Heart right ventricle (tissue), 16 donors: Measurements from ENCODE around the gene LENG9. TPM values are rescaled to one million over a fixed set of nuclear protein-coding genes. Genes with fewer than 3 reads are reported as not detected.
"Not testable (repeated sequence)": the region's sequence is repeated elsewhere in the genome, so short reads cannot be mapped to it uniquely, and the experiment has no call there.

Experiments
- ATAC-seq, 8 donors: fragments of 200-7000 bp; cut with Tn5 transposase; one replicate each; pipeline ENCODE4 v1.9.1; 2020; ENCODE audit warnings: mild to moderate bottlenecking in 8 of 8, moderate library complexity in 8 of 8, moderate number of reproducible peaks in 1 of 8
- DNase-seq, 2 donors: peaks; one replicate each; pipeline ENCODE4 v3.0.0-alpha.2; 2020
- H3K27ac ChIP-seq, 10 donors: fragments of 200-600 bp; sonication (generic) in 2 of 10; one replicate each; pipeline versions ENCODE4 v1.5.0 to v1.8.0; 2020 to 2022; ENCODE audit warnings: mild to moderate bottlenecking in 3 of 10
- H3K27me3 ChIP-seq, 7 donors: fragments of 200-600 bp; one replicate each; pipeline ENCODE4 v1.8.0; 2021 to 2022; ENCODE audit warnings: mild to moderate bottlenecking in 2 of 7
- H3K36me3 ChIP-seq, 9 donors: fragments of 200-600 bp; sonication (generic) in 1 of 9; one replicate each; pipeline versions ENCODE4 v1.5.0 to v1.8.0; 2020 to 2022; ENCODE audit warnings: mild to moderate bottlenecking in 2 of 9
- H3K4me1 ChIP-seq, 9 donors: fragments of 200-600 bp; sonication (generic) in 1 of 9; one replicate each; pipeline versions ENCODE4 v1.5.0 to v1.8.0; 2020 to 2022; ENCODE audit warnings: mild to moderate bottlenecking in 4 of 9
- H3K4me3 ChIP-seq, 10 donors: fragments of 200-600 bp; sonication (generic) in 2 of 10; one replicate each; pipeline versions ENCODE4 v1.5.0 to v1.8.0; 2020 to 2022; ENCODE audit warnings: mild to moderate bottlenecking in 7 of 10, moderate library complexity in 2 of 10
- H3K9me3 ChIP-seq, 11 donors: fragments of 200-600 bp in 10 of 11; sonication (generic) in 2 of 11; one replicate each; pipeline versions ENCODE4 v1.5.0 to v1.8.0; 2013 to 2022; ENCODE audit warnings: mild to moderate bottlenecking in 2 of 11, control low read depth in 1 of 11, moderate library complexity in 1 of 11
- WGBS, 2 donors: extraction: QIAGEN DNeasy Blood & Tissue Kit; methylation state at CpG; one replicate each; pipeline ENCODE4 v1.1.7; 2013; ENCODE audit warnings: inconsistent platforms in 1 of 2; 5-methylcytosine and 5-hydroxymethylcytosine counted together
- intact Hi-C, 10 donors: fragments of 100-400 bp; cut with DNase I; formaldehyde crosslinking; loops; one replicate each; pipeline versions ENCODE4 v1.11.1 to v1.14.2; 2022
- polyA plus RNA-seq, 2 donors: library from polyadenylated mRNA; stranded (reverse); fragments of 200-250 nt; gene quantifications; one replicate each; pipeline ENCODE4 v1.2.3, GENCODE V29; 2013
- total RNA-seq, 10 donors: library from RNA; stranded (reverse); fragmentation: NEBNext Ultra II Directional in 3 of 10; extraction: Animal tissue kit (Norgen Biotek cat#: 25700) in 3 of 10; gene quantifications; one replicate each; pipeline versions ENCODE4 v1.2.1 to v1.2.4, GENCODE V29; 2021 to 2023
- TF ChIP-seq, protein P1 (sequence below), 9 donors: fragments of 200-600 bp; sonication (generic) in 2 of 9; IDR thresholded peaks; one replicate each; pipeline versions ENCODE4 v1.5.0 to v1.8.0; 2021 to 2022; ENCODE audit warnings: antibody characterized with exemption in 9 of 9, mild to moderate bottlenecking in 5 of 9, moderate library complexity in 1 of 9
- donor health status: Arrhythmogenic right ventricular cardiomyopathy.
- donor health status: ischemic (EF 13 %, LVEDD 7.1; RV severe dilation, severe dysfunction).
- donor health status: healthy with polysubstance abuse.
- donor health status: DM: no; HTN: yes; CAD: no.
- donor health status: DM: no; HTN: no; CAD: no.
- donor health status: ischemic (EF 25% LVEDD 6.9; RV normal size, moderate dysfunction).
- donor health status: ischemic (EF 25% LVEDD 5.7; RV mildly dilated, moderate dysfunction).
- donor health status: healthy.
- donor health status: DM: yes; HTN: yes; CAD: no.
- donor health status: Ischemic cardiomyopathy.
- donor health status: ischemic (EF 35%, LVEDD 5.7; RV mildly dilated, moderate dysfunction).
- donor health status: nonischemic (EF 11% LVEDD 7.7; RV severe dilation, severe dysfunction).
- donor health status: DM: yes; HTN: yes; CAD: no.
- donor health status: PGD.
- donor health status: ischemic (EF 29% LVEDD 5.4; RV normal size, mild dysfunction).
- donor health status: nonischemic (EF 23%, LVEDD 6.1; RV moderate dilation, normal function).

Gene LENG9
- total and polyA plus RNA-seq, 12 donors = 1.0 to 4.2 (median 1.6) TPM

DNA sequence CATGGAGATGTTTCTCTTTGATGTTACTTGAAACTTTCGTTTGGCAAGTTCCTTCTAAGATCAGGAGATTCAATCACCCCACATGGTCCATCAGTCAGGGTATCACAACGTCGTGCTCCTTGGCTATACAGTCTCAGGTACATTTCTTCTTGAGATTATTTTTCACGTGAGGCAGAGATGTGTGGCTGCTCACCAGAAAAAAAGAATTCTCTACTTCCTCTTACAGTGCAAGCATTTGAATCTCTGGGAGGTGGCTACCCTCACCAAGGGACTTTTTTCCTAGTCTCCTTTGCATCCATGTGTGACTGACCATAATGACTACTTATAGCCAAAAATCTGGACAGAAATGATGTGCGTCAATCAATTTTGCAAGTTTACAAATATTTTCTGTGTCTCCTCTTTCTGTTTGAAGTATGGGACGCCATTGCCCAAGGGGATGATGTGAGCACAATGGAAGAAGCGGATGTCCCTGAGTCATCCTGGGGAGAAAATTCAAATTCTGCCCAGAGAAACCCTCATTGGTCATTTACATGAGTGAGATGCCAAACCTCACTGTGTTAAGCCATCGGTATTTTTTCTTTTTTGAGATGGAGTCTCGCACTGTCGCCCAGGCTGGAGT, 30.5 kb upstream of the LENG9 start:
- no peak overlapping the region for H3K4me3 ChIP-seq
- peaks cover 0 to 85% (median 24%) of the 10 kb centered on the region in 7 donors for H3K27me3 ChIP-seq
- DNase-seq (no peak), ATAC-seq (no peak)
- 75 to 78% methylated on average over 10 of the region's 10 CpGs for WGBS, 2 donors
- intact Hi-C loops = no loop called here
- no peaks in the 10 kb centered on the region for H3K36me3 ChIP-seq
- H3K4me1 ChIP-seq = no peaks in the 10 kb centered on the region
- TF ChIP-seq, protein P1, sequence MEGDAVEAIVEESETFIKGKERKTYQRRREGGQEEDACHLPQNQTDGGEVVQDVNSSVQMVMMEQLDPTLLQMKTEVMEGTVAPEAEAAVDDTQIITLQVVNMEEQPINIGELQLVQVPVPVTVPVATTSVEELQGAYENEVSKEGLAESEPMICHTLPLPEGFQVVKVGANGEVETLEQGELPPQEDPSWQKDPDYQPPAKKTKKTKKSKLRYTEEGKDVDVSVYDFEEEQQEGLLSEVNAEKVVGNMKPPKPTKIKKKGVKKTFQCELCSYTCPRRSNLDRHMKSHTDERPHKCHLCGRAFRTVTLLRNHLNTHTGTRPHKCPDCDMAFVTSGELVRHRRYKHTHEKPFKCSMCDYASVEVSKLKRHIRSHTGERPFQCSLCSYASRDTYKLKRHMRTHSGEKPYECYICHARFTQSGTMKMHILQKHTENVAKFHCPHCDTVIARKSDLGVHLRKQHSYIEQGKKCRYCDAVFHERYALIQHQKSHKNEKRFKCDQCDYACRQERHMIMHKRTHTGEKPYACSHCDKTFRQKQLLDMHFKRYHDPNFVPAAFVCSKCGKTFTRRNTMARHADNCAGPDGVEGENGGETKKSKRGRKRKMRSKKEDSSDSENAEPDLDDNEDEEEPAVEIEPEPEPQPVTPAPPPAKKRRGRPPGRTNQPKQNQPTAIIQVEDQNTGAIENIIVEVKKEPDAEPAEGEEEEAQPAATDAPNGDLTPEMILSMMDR (IDR thresholded peaks at IDR 0.05) = no peak
- no peaks in the 10 kb centered on the region for H3K9me3 ChIP-seq
- no peak overlapping the region for H3K27ac ChIP-seq

DNA sequence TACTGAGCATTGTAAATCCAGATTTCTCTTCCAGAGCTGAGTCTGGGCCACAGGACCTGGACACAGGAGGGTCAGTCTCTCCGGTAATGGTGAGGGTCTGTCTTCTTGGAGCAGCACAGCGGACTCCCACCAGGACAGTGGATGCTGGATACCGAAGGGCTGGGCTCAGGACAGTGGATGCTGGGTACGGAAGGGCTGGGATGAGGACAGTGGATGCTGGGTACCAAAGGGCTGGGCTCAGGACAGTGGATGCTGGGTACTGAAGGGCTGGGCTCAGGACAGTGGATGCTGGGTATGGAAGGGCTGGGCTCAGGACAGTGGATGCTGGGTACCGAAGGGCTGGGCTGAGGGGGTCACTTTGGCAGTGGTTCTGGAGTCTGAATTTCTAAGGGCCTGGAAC, 29.5 kb upstream of the LENG9 start:
- H3K27ac ChIP-seq, ATAC-seq, H3K4me1 ChIP-seq, DNase-seq, H3K36me3 ChIP-seq, intact Hi-C loops, H3K4me3 ChIP-seq, H3K9me3 ChIP-seq: not testable (repeated sequence)
- whole genome bisulfite sequencing, 2 donors = 79 to 89% methylated on average over 5 of the region's 5 CpGs
- peaks cover 0 to 88% (median 24%) of the 10 kb centered on the region in 7 donors for H3K27me3 ChIP-seq

DNA sequence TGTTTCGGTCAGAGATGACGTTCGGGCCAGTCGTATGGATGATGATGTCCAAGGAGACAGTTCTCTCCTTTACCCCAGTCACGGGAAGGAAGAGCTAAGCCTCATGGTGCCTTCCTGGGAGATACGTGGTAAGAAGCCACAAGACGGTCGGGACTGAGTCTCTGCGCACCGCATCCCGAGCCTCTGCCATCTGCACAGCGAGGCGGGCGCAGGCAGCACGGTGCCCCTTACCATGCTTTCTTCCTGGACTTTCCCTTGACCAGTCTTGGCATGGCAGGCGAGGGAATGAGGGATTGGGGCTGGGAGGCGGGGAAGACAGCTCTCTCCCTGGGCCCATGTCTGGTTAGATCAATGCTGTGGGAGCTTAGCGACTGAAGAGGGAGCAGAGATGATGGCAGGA, 29.0 kb upstream of the LENG9 start:
- Histone ChIP-seq H3K4me3 (no peak overlapping the region), H3K9me3 (no peaks in the 10 kb centered on the region), H3K27ac (no peak overlapping the region), H3K4me1 (no peaks in the 10 kb centered on the region), H3K27me3 (peaks cover 0 to 93% (median 24%) of the 10 kb centered on the region in 7 donors), H3K36me3 (no peaks in the 10 kb centered on the region)
- DNase-seq (no peak), ATAC-seq (no peak)
- intact Hi-C loops = no loop called here
- WGBS, 2 donors = 86 to 91% methylated on average over 18 of the region's 18 CpGs
- TF ChIP-seq, protein P1 (IDR thresholded peaks at IDR 0.05) = no peak

DNA sequence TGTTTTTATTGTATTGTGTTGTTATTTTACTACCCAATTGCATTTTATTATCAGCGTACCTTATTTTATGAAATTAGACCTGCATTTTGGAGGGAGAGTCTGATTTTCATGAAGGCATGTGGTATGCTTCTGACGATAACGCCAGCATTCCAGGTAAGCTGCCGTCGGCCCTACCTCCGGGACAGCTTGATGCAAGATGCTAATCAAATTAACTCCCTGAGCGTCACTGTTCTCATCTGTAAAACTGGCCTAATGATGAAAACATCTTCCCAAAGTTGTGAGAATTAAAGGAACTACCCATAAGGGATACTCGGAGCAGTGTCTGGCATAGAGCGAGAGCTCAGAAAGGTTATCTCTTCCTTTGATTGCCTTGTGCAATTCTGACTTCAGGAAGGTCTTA, 26.2 kb upstream of the LENG9 start:
- TF ChIP-seq, protein P1 (IDR thresholded peaks at IDR 0.05) = no peak
- Histone ChIP-seq H3K27ac (no peak overlapping the region), H3K4me1 (no peaks in the 10 kb centered on the region), H3K36me3 (no peaks in the 10 kb centered on the region), H3K27me3 (peaks cover 0 to 94% (median 18%) of the 10 kb centered on the region in 7 donors), H3K9me3 (no peaks in the 10 kb centered on the region), H3K4me3 (no peak overlapping the region)
- no peak for ATAC-seq
- 53 to 57% methylated on average over 9 of the region's 9 CpGs for WGBS, 2 donors
- DNase-seq = no peak
- intact Hi-C loops = loop anchor here in 2 of 10 donors (5.0 to 10.0 kb wide), 2 partner anchors 173 to 185 kb away; partner anchors contain the start of gene LILRB4 (in 1 of the 2)

DNA sequence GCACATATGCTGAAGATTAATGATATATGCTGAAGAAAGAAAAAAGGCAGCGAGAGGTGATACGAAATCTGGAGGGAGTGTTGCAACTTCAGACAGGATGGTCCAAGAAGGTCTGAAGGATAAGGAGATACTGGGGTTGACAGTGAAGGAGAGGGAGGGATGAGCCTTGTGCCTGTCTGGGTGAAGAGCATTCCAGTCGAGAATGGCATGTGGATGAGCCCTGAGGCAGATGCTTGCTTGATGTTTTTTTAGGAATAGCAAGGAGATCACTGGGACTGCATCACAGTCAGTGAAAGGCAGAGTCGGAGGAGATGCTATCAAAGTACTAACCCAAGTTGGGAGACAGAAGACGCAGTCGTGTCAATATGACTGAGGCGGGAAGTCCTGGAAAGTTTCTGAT, 25.8 kb upstream of the LENG9 start:
- DNase-seq (no peak), ATAC-seq (no peak)
- H3K4me3 ChIP-seq = no peak overlapping the region
- WGBS, 2 donors = 63 to 66% methylated on average over 7 of the region's 7 CpGs
- no peaks in the 10 kb centered on the region for H3K9me3 ChIP-seq
- H3K27me3 ChIP-seq = peaks cover 0 to 94% (median 21%) of the 10 kb centered on the region in 7 donors
- intact Hi-C loops = loop anchor here in 2 of 10 donors (5.0 to 10.0 kb wide), 2 partner anchors 173 to 185 kb away; partner anchors contain the start of gene LILRB4 (in 1 of the 2)
- no peaks in the 10 kb centered on the region for H3K36me3 ChIP-seq
- H3K4me1 ChIP-seq = no peaks in the 10 kb centered on the region
- no peak overlapping the region for H3K27ac ChIP-seq
- TF ChIP-seq, protein P1 (IDR thresholded peaks at IDR 0.05) = no peak
